ENCODE measurements around the gene ZBTB17. TPM values are rescaled to one million over a fixed set of nuclear protein-coding genes. Genes with fewer than 3 reads are reported as not detected.

The ZBTB17 gene
- total RNA-seq, 2 experiments from 2014 or later = 44.1 to 45.7 TPM

DNA sequence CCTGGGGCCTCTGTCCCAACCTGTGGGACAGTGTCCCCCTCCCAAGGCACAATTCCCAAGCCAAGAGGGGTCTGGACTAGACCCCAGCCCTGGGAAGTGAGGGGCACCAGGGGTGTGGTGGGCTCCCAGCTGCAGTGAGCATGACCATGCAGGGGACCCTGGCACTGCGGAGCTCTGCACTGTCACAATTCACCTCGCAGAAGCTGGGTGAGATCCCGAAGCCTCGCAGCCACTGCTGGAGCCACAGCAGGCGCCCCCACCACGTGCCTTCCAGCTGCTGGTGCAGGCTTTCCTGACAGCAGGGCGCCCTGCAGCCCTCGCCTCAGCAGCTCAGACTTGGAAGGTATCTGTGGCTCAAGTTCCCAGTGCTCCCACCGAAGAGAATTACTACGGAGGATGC is 18.2 kb upstream of the ZBTB17 start:
- ATAC-seq (no peak), DNase-seq (no peak)
- Mint-ChIP-seq H3K9me3 (no peaks in the 10 kb centered on the region), H3K4me1 (ENCODE audit: low read depth) (no peaks in the 10 kb centered on the region), H3K36me3 (ENCODE audit: low read depth) (no peaks in the 10 kb centered on the region), H3K27ac (no peak overlapping the region), H3K27me3 (no peaks in the 10 kb centered on the region), H3K4me3 (no peak overlapping the region)
- TF ChIP-seq, protein P1, sequence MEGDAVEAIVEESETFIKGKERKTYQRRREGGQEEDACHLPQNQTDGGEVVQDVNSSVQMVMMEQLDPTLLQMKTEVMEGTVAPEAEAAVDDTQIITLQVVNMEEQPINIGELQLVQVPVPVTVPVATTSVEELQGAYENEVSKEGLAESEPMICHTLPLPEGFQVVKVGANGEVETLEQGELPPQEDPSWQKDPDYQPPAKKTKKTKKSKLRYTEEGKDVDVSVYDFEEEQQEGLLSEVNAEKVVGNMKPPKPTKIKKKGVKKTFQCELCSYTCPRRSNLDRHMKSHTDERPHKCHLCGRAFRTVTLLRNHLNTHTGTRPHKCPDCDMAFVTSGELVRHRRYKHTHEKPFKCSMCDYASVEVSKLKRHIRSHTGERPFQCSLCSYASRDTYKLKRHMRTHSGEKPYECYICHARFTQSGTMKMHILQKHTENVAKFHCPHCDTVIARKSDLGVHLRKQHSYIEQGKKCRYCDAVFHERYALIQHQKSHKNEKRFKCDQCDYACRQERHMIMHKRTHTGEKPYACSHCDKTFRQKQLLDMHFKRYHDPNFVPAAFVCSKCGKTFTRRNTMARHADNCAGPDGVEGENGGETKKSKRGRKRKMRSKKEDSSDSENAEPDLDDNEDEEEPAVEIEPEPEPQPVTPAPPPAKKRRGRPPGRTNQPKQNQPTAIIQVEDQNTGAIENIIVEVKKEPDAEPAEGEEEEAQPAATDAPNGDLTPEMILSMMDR (IDR thresholded peaks at IDR 0.05) = no peak
- intact Hi-C loops (cut with micrococcal nuclease) = loop anchor here (5.0 kb wide), 1 partner anchor 192 kb away; no protein-coding TSS in a partner anchor
- ChIA-PET CTCF (interaction anchor here (0.6 to 2.5 kb wide), 6 partner anchors 16 to 202 kb away, joined by 3 to 12 read pairs (median 6); partner anchors contain the start of gene ZBTB17), POLR2A (no interaction called here)

DNA sequence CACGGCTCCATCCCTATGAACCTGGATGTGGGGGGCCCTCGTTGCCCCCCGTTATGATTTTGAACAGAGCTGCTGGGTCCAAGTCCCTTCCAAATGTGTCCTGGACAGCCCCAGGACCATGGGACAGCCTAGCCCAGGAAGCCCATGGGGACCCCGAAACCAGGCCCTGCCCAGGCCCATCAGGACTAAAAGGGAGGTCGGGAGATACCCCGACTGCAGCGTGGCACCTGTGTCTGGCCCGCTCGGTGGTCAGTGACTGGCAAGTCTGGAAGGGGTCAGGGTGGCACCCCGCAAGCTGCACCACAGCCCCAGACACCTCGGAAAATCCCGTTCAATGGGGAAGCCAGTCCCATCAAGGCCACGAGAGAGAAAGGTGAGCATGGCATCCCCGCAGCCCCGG is 17.8 kb upstream of the ZBTB17 start:
- no peak overlapping the region for H3K27ac Mint-ChIP-seq

DNA sequence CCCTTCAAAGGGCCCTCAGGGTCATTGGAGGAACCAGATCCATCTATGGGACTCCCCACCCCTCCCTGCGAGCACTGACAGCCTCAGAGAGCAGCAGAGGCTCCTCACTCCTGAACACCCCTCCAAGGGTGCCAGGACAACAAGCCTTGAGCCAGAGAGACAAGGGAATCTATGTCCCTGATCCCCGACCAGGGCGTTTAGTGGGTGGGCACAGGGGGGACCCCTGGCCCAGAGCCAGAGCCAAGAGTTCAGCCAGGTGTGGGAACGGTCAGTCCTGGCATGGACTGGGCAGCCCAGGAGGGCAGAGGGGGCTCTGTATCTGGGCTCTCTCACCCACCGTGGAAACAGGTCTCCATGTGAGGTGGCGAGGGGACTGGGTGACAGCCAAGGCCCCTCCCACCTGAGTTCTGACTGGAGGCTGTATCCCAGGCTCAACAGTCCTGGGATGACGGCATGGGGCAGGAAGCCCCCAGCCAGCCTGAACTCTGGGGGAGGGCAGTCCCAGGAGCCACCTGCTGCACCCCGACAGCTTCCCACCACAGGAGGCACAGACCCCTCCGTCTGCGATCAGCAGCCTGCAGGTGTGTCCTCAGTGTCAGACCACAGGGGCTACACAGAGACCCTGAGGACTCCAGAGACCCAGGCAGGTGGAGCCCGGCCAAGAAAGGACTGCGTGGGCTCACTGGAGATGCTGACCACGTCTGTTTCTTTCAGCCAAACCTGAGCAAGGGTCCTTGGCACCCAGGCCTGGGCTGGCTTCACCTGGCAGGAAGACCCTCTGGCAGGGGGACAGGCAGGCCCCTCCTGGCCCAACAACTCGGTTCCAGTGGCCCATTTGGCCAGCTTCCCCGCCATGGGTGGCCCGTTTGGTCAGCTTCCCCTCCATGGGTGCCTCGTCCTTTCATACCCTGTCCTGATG is 16.9 kb upstream of the ZBTB17 start:
- CTCF ChIA-PET = interaction anchor here (2.5 kb wide), 1 partner anchor 201 kb away, joined by 12 read pairs; no protein-coding TSS in a partner anchor
- Mint-ChIP-seq H3K4me1 (ENCODE audit: low read depth) (no peaks in the 10 kb centered on the region), H3K27me3 (no peaks in the 10 kb centered on the region), H3K9me3 (no peaks in the 10 kb centered on the region), H3K27ac (no peak overlapping the region), H3K4me3 (no peak overlapping the region), H3K36me3 (ENCODE audit: low read depth) (no peaks in the 10 kb centered on the region)
- intact Hi-C loops (cut with micrococcal nuclease) = loop anchor here (5.0 kb wide), 1 partner anchor 191 kb away; no protein-coding TSS in a partner anchor
- POLR2A ChIA-PET = no interaction called here
- DNase-seq (no peak), ATAC-seq (no peak)
- TF ChIP-seq, protein P1 (IDR thresholded peaks at IDR 0.05) = no peak

More for the DNA sequence above, 17.8 kb upstream of the ZBTB17 start:
- no peak overlapping the region for H3K4me3 Mint-ChIP-seq
- DNase-seq = no peak
- ChIA-PET POLR2A (no interaction called here), CTCF (interaction anchor here (0.6 to 2.5 kb wide), 6 partner anchors 16 to 202 kb away, joined by 3 to 12 read pairs (median 6); partner anchors contain the start of gene ZBTB17)
- intact Hi-C loops (cut with micrococcal nuclease) = loop anchor here (5.0 kb wide), 1 partner anchor 191 kb away; no protein-coding TSS in a partner anchor
- no peaks in the 10 kb centered on the region for H3K27me3 Mint-ChIP-seq
- ATAC-seq = no peak
- TF ChIP-seq, protein P1 (IDR thresholded peaks at IDR 0.05) = no peak
- H3K4me1 Mint-ChIP-seq (ENCODE audit: low read depth) = no peaks in the 10 kb centered on the region
- no peaks in the 10 kb centered on the region for H3K9me3 Mint-ChIP-seq
- H3K36me3 Mint-ChIP-seq (ENCODE audit: low read depth) = no peaks in the 10 kb centered on the region

DNA sequence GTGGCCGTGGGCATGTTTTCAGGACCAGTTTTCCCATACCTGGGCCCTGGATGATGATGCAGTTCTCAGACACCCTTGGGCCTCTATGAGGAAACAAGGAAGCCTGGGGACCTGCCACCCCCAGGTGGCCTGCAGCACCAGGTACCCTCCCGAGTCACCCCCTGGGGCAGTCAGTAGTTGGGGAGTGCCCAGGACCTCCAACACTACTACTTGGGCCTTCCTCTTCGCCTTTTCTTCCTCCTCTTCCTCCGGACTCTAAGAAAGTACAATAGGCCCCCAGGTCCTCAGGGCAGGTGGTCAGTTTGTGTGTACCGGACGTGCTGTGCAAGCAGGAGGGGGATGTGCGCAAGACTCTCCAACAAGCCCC is 16.3 kb upstream of the ZBTB17 start:
- ChIA-PET CTCF (no interaction called here), POLR2A (no interaction called here)
- Mint-ChIP-seq H3K4me3 (no peak overlapping the region), H3K4me1 (ENCODE audit: low read depth) (no peaks in the 10 kb centered on the region), H3K27ac (no peak overlapping the region), H3K36me3 (ENCODE audit: low read depth) (no peaks in the 10 kb centered on the region), H3K27me3 (no peaks in the 10 kb centered on the region), H3K9me3 (no peaks in the 10 kb centered on the region)
- intact Hi-C loops (cut with micrococcal nuclease) = loop anchor here (5.0 kb wide), 1 partner anchor 190 kb away; no protein-coding TSS in a partner anchor
- DNase-seq = no peak
- TF ChIP-seq, protein P1 (IDR thresholded peaks at IDR 0.05) = no peak
- no peak for ATAC-seq
